ENCODE measurements around the gene RXRA. TPM values are rescaled to one million over a fixed set of nuclear protein-coding genes. Genes with fewer than 3 reads are reported as not detected.

The RXRA gene
- polyA plus RNA-seq, 1 donor from 2014 or later = 2.7 TPM

DNA sequence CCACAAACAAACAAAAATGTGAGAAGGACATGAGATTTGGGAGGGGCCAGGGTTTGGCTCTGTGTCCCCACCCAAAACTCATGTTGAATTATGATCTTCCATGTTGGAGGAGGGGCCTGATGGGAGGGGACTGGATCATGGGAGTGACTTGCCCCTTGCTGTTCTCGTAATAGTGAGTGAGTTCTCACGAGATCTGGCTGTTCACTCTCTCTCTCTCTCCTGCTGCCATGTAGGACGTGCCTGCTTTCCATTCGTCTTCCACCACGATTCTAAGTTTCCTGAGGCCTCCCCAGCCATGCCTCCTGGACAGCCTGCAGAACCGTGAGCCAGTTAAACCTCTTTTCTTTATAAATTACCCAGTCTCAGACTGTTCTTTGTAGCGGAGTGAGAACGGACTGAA is 118.7 kb downstream of the RXRA start:
- Histone ChIP-seq H3K9me3 (ENCODE audit: low read length) (peaks cover 4% of the 10 kb centered on the region), H3F3A (ENCODE audit: insufficient read depth, low read length, poor library complexity, severe bottlenecking) (no peaks in the 10 kb centered on the region), H2AFZ (ENCODE audit: low read depth, low read length) (no peak overlapping the region), H3K36me3 (ENCODE audit: insufficient read depth, low read length) (no peaks in the 10 kb centered on the region), H3K4me2 (ENCODE audit: low read length) (no peak overlapping the region), H3K79me2 (replicated peaks; ENCODE audit: insufficient read depth, low read length) (no peaks in the 10 kb centered on the region), H3K9me2 (ENCODE audit: insufficient read depth, low read length) (no peaks in the 10 kb centered on the region), H3K27ac (ENCODE audit: low read length) (no peak overlapping the region), H4K20me1 (ENCODE audit: insufficient read depth) (no peaks in the 10 kb centered on the region), H3K9ac (ENCODE audit: low read length) (no peak overlapping the region), H3K27me3 (ENCODE audit: insufficient read depth, low read depth, low read length) (no peaks in the 10 kb centered on the region), H3K4me3 (ENCODE audit: low read length) (no peak overlapping the region)
- TF ChIP-seq EP300 (conservative IDR thresholded peaks at IDR 0.05; ENCODE audit: poor library complexity, severe bottlenecking) = no peak
- TF ChIP-seq REST (IDR thresholded peaks at IDR 0.05; ENCODE audit: borderline replicate concordance) = no peak
- TF ChIP-seq, protein P1, sequence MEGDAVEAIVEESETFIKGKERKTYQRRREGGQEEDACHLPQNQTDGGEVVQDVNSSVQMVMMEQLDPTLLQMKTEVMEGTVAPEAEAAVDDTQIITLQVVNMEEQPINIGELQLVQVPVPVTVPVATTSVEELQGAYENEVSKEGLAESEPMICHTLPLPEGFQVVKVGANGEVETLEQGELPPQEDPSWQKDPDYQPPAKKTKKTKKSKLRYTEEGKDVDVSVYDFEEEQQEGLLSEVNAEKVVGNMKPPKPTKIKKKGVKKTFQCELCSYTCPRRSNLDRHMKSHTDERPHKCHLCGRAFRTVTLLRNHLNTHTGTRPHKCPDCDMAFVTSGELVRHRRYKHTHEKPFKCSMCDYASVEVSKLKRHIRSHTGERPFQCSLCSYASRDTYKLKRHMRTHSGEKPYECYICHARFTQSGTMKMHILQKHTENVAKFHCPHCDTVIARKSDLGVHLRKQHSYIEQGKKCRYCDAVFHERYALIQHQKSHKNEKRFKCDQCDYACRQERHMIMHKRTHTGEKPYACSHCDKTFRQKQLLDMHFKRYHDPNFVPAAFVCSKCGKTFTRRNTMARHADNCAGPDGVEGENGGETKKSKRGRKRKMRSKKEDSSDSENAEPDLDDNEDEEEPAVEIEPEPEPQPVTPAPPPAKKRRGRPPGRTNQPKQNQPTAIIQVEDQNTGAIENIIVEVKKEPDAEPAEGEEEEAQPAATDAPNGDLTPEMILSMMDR (IDR thresholded peaks at IDR 0.05; ENCODE audit: poor library complexity, severe bottlenecking) = no peak
- no peak for TF ChIP-seq TAF1 (IDR thresholded peaks at IDR 0.05; ENCODE audit: low read depth)
- no peak for TF ChIP-seq POLR2AphosphoS5 (IDR thresholded peaks at IDR 0.05)
- no peak for TF ChIP-seq MXI1 (conservative IDR thresholded peaks at IDR 0.05; ENCODE audit: poor library complexity, severe bottlenecking)
- TF ChIP-seq SMC3 (conservative IDR thresholded peaks at IDR 0.05; ENCODE audit: poor library complexity) = no peak
- no peak for TF ChIP-seq RAD21 (conservative IDR thresholded peaks at IDR 0.05)
- no peak for TF ChIP-seq EZH2 (IDR thresholded peaks at IDR 0.05; ENCODE audit: borderline replicate concordance, insufficient read depth, low read length, poor library complexity, severe bottlenecking)

GRCh38 chr9:134449180-134449916 is 123.1 kb downstream of the RXRA start:
- peak overlapping the region; percentile 49 for H3K4me3 ChIP-seq (ENCODE audit: low read length)
- H3K9me3 ChIP-seq (ENCODE audit: low read length) = peaks cover 4% of the 10 kb centered on the region
- no peaks in the 10 kb centered on the region for H3K79me2 ChIP-seq (replicated peaks; ENCODE audit: insufficient read depth, low read length)
- peaks cover 3% of the 10 kb centered on the region for H3F3A ChIP-seq (ENCODE audit: insufficient read depth, low read length, poor library complexity, severe bottlenecking)
- H3K27ac ChIP-seq (ENCODE audit: low read length) = peak overlapping the region; percentile 46
- TF ChIP-seq MXI1 (conservative IDR thresholded peaks at IDR 0.05; ENCODE audit: poor library complexity, severe bottlenecking) (peak; percentile 73), TAF1 (IDR thresholded peaks at IDR 0.05; ENCODE audit: low read depth) (no peak), SMC3 (conservative IDR thresholded peaks at IDR 0.05; ENCODE audit: poor library complexity) (peak; percentile 99), EP300 (conservative IDR thresholded peaks at IDR 0.05; ENCODE audit: poor library complexity, severe bottlenecking) (peak; percentile 32), RAD21 (conservative IDR thresholded peaks at IDR 0.05) (peak; percentile 100), EZH2 (IDR thresholded peaks at IDR 0.05; ENCODE audit: borderline replicate concordance, insufficient read depth, low read length, poor library complexity, severe bottlenecking) (no peak), POLR2AphosphoS5 (IDR thresholded peaks at IDR 0.05) (no peak)
- TF ChIP-seq, protein P1 (IDR thresholded peaks at IDR 0.05; ENCODE audit: poor library complexity, severe bottlenecking) = peak; percentile 99
- H4K20me1 ChIP-seq (ENCODE audit: insufficient read depth) = no peaks in the 10 kb centered on the region
- peak overlapping the region; percentile 50 for H3K4me2 ChIP-seq (ENCODE audit: low read length)
- H3K36me3 ChIP-seq (ENCODE audit: insufficient read depth, low read length) = no peaks in the 10 kb centered on the region
- peak overlapping the region; percentile 70 for H2AFZ ChIP-seq (ENCODE audit: low read depth, low read length)
- H3K9ac ChIP-seq (ENCODE audit: low read length) = peak overlapping the region; percentile 43
- no peaks in the 10 kb centered on the region for H3K27me3 ChIP-seq (ENCODE audit: insufficient read depth, low read depth, low read length)
- H3K9me2 ChIP-seq (ENCODE audit: insufficient read depth, low read length) = no peaks in the 10 kb centered on the region
